GM12873 (cell line): ENCODE data around the gene NPDC1.

ENCODE experiments used
- TF ChIP-seq, protein P1 (sequence below): IDR thresholded peaks from 2 replicates; pipeline ENCODE4 v1.5.1; 2012; ENCODE audit warnings: low read depth, mild to moderate bottlenecking, moderate library complexity, low read length, control low read depth; ENCODE audit not compliant: insufficient read depth; ENCODE audit errors: missing control alignments

NPDC1 gene

DNA sequence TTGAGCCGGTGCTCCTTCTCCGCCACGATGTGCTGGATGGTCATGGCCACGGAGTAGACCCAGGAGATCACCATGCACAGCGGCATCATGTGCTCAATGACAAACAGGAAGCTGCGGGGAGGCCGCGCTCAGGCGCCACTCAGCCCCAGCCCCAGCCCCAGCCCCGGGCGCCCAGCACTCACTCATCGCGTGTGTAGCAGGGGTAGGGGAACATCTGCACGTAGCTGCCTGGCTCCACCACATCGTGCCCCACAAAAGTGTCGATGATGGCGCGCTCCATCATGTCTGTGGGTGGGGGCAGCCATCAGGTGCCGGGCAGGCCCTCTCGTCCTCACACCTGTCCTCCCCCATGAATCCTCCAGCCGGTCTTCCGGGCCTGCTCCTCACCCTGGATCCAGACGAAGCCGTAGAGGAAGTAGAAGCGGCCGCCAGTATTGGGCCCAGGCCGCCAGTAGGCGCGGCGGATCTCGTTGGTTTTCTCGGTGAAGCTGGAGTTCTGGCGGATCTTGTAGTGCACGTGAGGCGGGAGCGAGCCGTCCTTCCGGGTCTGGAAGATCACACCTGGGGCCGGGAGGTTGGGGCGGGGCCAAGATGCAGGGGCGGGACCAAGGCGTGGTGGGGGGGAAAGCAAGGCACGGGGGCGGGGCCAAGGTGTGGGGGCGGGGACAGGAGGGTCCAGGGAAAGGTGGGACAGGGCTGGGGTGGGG lies 28.0 kb downstream of the NPDC1 start:
- TF ChIP-seq, protein P1, sequence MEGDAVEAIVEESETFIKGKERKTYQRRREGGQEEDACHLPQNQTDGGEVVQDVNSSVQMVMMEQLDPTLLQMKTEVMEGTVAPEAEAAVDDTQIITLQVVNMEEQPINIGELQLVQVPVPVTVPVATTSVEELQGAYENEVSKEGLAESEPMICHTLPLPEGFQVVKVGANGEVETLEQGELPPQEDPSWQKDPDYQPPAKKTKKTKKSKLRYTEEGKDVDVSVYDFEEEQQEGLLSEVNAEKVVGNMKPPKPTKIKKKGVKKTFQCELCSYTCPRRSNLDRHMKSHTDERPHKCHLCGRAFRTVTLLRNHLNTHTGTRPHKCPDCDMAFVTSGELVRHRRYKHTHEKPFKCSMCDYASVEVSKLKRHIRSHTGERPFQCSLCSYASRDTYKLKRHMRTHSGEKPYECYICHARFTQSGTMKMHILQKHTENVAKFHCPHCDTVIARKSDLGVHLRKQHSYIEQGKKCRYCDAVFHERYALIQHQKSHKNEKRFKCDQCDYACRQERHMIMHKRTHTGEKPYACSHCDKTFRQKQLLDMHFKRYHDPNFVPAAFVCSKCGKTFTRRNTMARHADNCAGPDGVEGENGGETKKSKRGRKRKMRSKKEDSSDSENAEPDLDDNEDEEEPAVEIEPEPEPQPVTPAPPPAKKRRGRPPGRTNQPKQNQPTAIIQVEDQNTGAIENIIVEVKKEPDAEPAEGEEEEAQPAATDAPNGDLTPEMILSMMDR = no peak

DNA sequence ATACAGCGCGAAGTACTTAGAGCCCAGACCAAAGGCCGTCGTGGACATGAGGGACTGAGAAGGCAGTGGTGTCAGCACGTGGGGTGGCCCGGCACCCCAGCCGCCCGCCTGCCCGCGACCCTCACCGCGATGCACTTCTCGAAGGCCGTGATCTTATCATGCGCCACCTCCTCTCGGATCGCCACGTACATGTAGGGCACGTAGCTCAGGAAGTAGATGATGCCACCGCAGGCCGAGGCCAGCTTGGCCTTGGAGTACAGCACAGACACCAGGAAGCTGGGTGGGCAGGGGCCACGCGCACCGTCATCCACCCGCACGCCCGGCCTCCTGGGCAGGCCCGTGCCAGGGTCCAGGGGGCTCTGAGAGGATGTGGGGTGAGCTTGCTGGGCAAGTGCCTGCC lies 28.9 kb downstream of the NPDC1 start:
- TF ChIP-seq, protein P1 = no peak

DNA sequence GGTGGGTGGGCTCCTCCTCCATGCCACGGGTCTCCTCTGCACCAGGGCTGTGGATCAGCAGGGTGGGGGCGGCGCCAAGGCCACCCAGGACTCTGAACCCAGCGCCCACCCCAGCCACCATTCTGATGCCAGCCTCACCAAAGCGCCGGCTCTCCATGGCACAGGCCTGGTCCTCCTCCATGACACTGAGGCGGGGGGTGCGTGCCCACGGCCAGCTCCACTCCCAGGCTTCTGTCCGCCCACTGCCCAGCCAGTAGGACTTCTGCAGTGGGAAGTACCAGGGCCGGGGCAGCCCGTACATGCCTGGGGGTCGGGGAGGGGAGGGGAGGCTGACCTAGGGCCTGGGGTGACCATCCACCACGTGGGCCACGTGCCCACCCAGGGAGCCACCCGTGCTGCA lies 29.5 kb downstream of the NPDC1 start:
- TF ChIP-seq, protein P1 = no peak

DNA sequence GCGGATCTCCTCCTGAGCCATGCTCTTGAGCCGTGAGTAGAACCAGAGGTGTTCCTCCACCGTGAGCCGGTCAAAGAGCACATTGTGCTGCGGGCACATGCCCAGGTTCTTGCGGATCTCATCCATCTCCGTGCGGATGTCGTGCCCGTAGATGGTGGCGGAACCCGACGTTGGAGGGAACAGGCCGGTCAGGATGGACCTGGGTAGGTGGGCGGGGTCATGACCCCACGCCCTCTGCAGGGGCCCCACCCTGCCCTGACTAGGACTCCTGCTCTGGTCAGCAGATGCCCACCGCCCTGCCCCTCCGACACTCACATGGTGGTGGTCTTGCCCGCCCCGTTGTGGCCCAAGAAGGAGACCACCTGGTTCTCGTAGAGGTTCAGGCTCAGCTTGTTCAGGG lies 30.0 kb downstream of the NPDC1 start:
- TF ChIP-seq, protein P1 = no peak

DNA sequence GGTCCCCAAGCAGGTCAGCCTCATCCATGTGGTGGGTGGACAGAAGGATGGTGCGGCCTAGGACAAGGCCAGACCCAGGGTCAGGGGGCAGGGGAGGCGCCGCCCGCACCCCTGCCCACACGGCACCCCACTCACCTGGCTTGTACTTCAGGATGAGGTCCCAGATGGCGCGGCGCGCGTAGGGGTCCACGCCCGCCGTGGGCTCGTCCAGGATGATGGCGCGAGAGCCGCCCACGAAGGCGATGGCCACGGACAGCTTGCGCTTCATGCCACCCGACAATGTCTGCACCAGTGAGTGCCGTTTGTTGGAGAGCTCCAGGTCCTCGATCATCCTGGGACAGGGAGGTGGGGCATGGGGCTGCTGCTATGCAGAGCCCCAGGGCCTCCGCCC lies 30.4 kb downstream of the NPDC1 start:
- TF ChIP-seq, protein P1 = no peak

DNA sequence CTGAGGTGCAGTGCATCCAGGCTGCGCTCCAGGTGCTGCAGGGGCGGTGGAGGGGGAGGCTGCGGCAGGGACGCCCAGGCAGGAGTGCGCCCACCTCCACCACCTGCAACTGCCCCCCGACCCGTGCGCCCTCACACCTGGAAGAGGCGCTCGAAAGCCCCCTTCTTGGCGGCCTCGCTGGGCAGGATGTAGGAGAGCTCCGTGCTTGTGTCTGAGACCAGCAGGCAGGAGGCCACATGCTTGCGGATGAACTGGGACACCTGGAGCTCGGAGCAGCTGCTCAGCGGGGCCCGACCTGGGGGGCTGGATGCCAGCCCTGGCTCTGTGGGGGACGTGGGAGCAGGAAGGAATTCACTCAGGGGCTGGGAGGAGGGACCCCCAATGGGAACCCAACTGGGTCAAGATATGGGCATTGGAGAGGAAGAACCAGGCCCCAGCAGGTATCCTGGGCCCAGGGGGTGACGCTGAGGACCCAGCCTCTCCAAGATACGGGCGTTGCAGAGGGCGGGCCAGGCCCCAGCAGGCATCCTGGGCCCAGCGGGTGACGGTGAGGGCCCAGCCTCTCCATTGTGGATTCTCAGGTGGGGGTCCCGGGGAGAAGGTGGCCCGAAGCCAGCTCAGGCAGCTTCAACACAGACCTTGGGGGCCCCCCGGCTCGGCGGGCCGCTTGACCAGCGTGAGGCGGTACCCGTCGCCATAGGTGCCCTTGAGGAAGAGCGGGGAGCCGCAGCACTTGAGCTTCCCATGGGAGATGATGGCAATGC lies 31.0 kb downstream of the NPDC1 start:
- TF ChIP-seq, protein P1 = no peak

DNA sequence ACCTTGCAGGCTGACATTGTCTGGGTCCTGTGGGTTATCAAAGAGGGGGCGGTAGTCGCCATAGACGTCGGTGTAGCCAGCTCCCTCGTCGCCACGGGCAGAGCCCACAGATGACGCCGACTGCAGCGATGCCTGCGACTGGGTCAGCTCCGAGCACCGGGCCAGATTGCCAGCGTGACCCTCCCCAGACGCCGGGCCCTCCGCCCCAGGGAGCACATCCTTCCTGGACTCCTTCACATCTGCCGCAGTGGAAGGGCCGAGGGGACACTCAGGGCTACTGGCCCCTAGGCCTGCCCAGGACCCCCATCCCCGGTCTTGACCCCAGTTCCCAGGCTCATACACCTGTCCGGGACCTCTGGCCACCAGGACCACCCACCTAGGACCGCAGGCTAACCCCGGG lies 31.8 kb downstream of the NPDC1 start:
- TF ChIP-seq, protein P1 = no peak
